A549 (cell line): ENCODE results near the gene SH2B2. TPM values are rescaled to one million over a fixed set of nuclear protein-coding genes. Genes with fewer than 3 reads are reported as not detected.

Experiments
- ATAC-seq, 2 experiments: fragments of 200-7000 bp in 1 of 2; fragments of >200 bp in 1 of 2; cut with Nextera tagmentation in 1 of 2; cut with Tn5 transposase in 1 of 2; 3 replicates each; pipeline versions ENCODE4 v1.8.0 to v1.9.1; 2018 to 2020; ENCODE audit warnings: mild to moderate bottlenecking in 1 of 2, moderate library complexity in 1 of 2
- CTCF ChIA-PET: fragments of 300-600 bp; sonication (Branson Sonifier 250); formaldehyde crosslinking; extraction: SDS; loops from one replicate; lab custom pipeline; 2021; ENCODE audit warnings: antibody characterized with exemption, inconsistent platforms; lab: Yijun Ruan, JAX
- POLR2A ChIA-PET: fragments of 350-600 bp; formaldehyde crosslinking; extraction: SDS; loops from one replicate; lab custom pipeline; 2021; ENCODE audit warnings: antibody characterized with exemption, inconsistent platforms; lab: Yijun Ruan, JAX
- DNase-seq, 2 experiments: peaks; one replicate each; pipeline versions ENCODE4 v3.0.0 to v3.0.0-alpha.2; 2011 to 2016; ENCODE audit warnings: low read depth in 1 of 2, low spot score in 1 of 2
- FAIRE-seq: peaks from 2 replicates; lab custom pipeline; 2011; peaks lifted over from hg19 to GRCh38; lab: Jason Lieb, UNC
- H3K27ac ChIP-seq, 2 experiments: fragments of >200 bp; sonication (Bioruptor Twin); formaldehyde crosslinking; 3 replicates each; pipeline ENCODE4 v1.5.1; 2016 to 2017
- H3K4me1 ChIP-seq: fragments of >200 bp; sonication (Bioruptor Twin); formaldehyde crosslinking; 3 replicates; pipeline ENCODE4 v1.6.1; 2016
- H3K4me2 ChIP-seq: fragments of >200 bp; sonication (Bioruptor Twin); formaldehyde crosslinking; 3 replicates; pipeline ENCODE4 v1.6.1; 2016
- H3K4me3 ChIP-seq: fragments of >200 bp; sonication (Bioruptor Twin); formaldehyde crosslinking; 3 replicates; pipeline ENCODE4 v1.5.1; 2016
- H3K9me3 ChIP-seq: fragments of >200 bp; sonication (Bioruptor Twin); formaldehyde crosslinking; 3 replicates; pipeline ENCODE4 v1.6.1; 2016
- BHLHE40 ChIP-seq: IDR thresholded peaks from 2 replicates; pipeline ENCODE4 v1.6.1; 2012; ENCODE audit warnings: low read depth, low read length, inconsistent platforms
- FOXS1 ChIP-seq: fragments of 250-450 bp; sonication (Bioruptor Pico); IDR thresholded peaks from 2 replicates; pipeline ENCODE4 v1.5.0; 2020; ENCODE audit warnings: mild to moderate bottlenecking, moderate library complexity
- HEYL ChIP-seq: fragments of 250-450 bp; sonication (Bioruptor Pico); IDR thresholded peaks from 2 replicates; pipeline ENCODE4 v1.8.0; 2021; ENCODE audit warnings: mild to moderate bottlenecking, moderate library complexity
- HOXB13 ChIP-seq: fragments of 250-450 bp; sonication (Bioruptor Pico); IDR thresholded peaks from 2 replicates; pipeline ENCODE4 v1.5.0; 2020; ENCODE audit warnings: low read depth, mild to moderate bottlenecking, moderate library complexity
- HOXB5 ChIP-seq: fragments of 250-450 bp; sonication (Bioruptor Pico); IDR thresholded peaks from 2 replicates; pipeline ENCODE4 v1.5.0; 2020; ENCODE audit warnings: mild to moderate bottlenecking, moderate library complexity
- JUNB ChIP-seq: fragments of >200 bp; sonication (Bioruptor Twin); formaldehyde crosslinking; IDR thresholded peaks from 2 replicates; pipeline ENCODE4 v1.6.1; 2016
- KDM1A ChIP-seq: fragments of 200-600 bp; sonication (generic); IDR thresholded peaks from 2 replicates; pipeline ENCODE4 v1.6.1; 2016; ENCODE audit warnings: low read depth, mild to moderate bottlenecking
- MAFK ChIP-seq: fragments of 450-650 bp; IDR thresholded peaks from 2 replicates; pipeline ENCODE4 v1.6.1; 2014; ENCODE audit not compliant: partially characterized antibody
- POLR2A ChIP-seq: IDR thresholded peaks from 2 replicates; pipeline ENCODE4 v1.6.1; 2012; ENCODE audit warnings: mild to moderate bottlenecking, low read length
- POLR2AphosphoS2 ChIP-seq: conservative IDR thresholded peaks from 2 replicates; pipeline ENCODE4 v1.6.1; 2012; ENCODE audit warnings: low read length, improper control_type of control experiment, inconsistent platforms
- RAD21 ChIP-seq, 2 experiments: fragments of >200 bp in 1 of 2; sonication (Bioruptor Twin) in 1 of 2; formaldehyde crosslinking in 1 of 2; IDR thresholded peaks in 1 of 2; conservative IDR thresholded peaks in 1 of 2; 2 replicates in 1 of 2; 3 replicates in 1 of 2; pipeline ENCODE4 v1.6.1; 2012 to 2018; ENCODE audit warnings: inconsistent platforms in 1 of 2
- RCOR1 ChIP-seq: fragments of 150-350 bp; IDR thresholded peaks from 2 replicates; pipeline ENCODE4 v1.6.1; 2014; ENCODE audit warnings: antibody characterized with exemption, low read length, low read depth
- TFCP2L1 ChIP-seq: fragments of 250-450 bp; sonication (Bioruptor Pico); IDR thresholded peaks from 2 replicates; pipeline ENCODE4 v1.5.0; 2021; ENCODE audit warnings: mild to moderate bottlenecking
- ZC3H11A ChIP-seq: fragments of 450-650 bp; IDR thresholded peaks from 2 replicates; pipeline ENCODE4 v1.6.1; 2014; ENCODE audit warnings: antibody characterized with exemption, mild to moderate bottlenecking
- WGBS: methylation state at CpG from one replicate; pipeline ENCODE4 v1.1.6; 2017; ENCODE audit errors: missing lambda C conversion rate; 5-methylcytosine and 5-hydroxymethylcytosine counted together
- polyA plus RNA-seq, 4 experiments: library from polyadenylated mRNA; depleted of rRNA in 3 of 4; stranded (reverse); fragments of >200 nt; fragmentation: RNase III in 1 of 4; extraction: RNeasy Plus Mini Kit Qiagen cat#74134 plus additional on column Dnase treatment in 1 of 4; gene quantifications; 2 replicates in 3 of 4; 3 replicates in 1 of 4; pipeline ENCODE4 v1.2.3, GENCODE V29; 2011 to 2017
- TF ChIP-seq, protein P1 (sequence below): fragments of 250-450 bp; sonication (Bioruptor Pico); IDR thresholded peaks from 2 replicates; pipeline ENCODE4 v1.5.0; 2021; ENCODE audit warnings: mild to moderate bottlenecking, moderate library complexity, borderline replicate concordance
- TF ChIP-seq, protein P2 (sequence below): fragments of 250-450 bp; sonication (Bioruptor Pico); IDR thresholded peaks from 2 replicates; pipeline ENCODE4 v1.5.0; 2020; ENCODE audit warnings: low read depth, mild to moderate bottlenecking, moderate library complexity
- TF ChIP-seq, protein P3 (sequence below): fragments of 450-650 bp; IDR thresholded peaks from 2 replicates; pipeline ENCODE4 v1.6.1; 2014; ENCODE audit warnings: antibody characterized with exemption

The SH2B2 gene
- polyA plus RNA-seq, 2 of the 4 experiments (the other 2 are of a cell fraction) = 1.1 to 2.3 TPM

DNA sequence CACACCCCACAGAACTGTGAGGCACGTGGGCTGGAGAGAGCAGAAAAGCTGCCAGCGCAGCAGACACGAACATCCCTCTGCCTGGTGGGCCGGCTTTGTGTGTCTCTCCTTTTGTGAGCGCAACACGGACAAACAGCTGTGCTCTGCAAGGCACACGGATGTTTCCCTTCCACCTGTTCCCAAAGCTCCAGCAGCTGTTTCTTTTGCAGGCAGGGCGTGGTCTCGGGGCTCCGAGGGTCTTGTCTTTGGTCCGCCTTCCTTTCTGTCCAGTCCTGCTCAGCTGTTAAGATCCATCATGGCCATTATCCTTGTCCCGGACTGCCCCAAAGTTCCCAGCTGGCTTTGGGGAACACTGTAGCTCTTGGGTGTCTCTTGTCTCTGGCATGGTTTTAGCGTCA lies 32.7 kb upstream of the SH2B2 start (continued):
- TF ChIP-seq, protein P1, sequence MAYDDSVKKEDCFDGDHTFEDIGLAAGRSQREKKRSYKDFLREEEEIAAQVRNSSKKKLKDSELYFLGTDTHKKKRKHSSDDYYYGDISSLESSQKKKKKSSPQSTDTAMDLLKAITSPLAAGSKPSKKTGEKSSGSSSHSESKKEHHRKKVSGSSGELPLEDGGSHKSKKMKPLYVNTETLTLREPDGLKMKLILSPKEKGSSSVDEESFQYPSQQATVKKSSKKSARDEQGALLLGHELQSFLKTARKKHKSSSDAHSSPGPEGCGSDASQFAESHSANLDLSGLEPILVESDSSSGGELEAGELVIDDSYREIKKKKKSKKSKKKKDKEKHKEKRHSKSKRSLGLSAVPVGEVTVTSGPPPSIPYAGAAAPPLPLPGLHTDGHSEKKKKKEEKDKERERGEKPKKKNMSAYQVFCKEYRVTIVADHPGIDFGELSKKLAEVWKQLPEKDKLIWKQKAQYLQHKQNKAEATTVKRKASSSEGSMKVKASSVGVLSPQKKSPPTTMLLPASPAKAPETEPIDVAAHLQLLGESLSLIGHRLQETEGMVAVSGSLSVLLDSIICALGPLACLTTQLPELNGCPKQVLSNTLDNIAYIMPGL = no peak

DNA sequence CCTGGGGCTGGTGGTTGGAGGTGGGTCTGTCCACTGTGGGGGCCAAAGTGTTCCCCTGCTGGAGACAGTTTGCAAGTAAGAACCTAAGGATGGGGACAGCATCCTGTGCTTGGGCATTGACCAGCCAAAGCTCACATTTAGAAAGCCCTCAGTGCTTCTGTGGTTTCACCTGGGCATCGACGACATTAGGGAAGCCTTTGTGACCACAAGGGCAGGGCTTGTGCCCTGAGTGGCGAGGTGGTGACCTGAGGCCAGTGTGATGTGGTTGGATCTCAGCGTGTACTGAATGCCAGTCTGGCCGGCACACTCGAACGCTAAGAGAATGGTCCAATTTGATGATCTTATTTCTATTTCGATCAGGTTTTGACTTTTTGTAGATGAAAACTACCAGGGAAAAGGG lies 32.1 kb upstream of the SH2B2 start:
- WGBS = 91% methylated on average over 8 of the region's 8 CpGs
- Histone ChIP-seq H3K9me3 (no peaks in the 10 kb centered on the region), H3K4me1 (no peaks in the 10 kb centered on the region), H3K27ac (no peak overlapping the region), H3K4me3 (no peak overlapping the region), H3K4me2 (no peak overlapping the region)
- no peak for DNase-seq
- no peak for FAIRE-seq
- TF ChIP-seq RAD21 (conservative IDR thresholded peaks at IDR 0.05 in 1 of 2, IDR thresholded peaks at IDR 0.05 in 1 of 2) = no peak
- no peak for TF ChIP-seq TFCP2L1 (CRISPR knock-in tag)
- TF ChIP-seq HEYL (CRISPR knock-in tag) = no peak
- no peak for TF ChIP-seq HOXB5
- TF ChIP-seq JUNB = no peak
- TF ChIP-seq POLR2A = no peak
- no peak for TF ChIP-seq POLR2AphosphoS2
- TF ChIP-seq KDM1A = no peak
- ChIA-PET POLR2A (interaction anchor here (0.6 kb wide), 1 partner anchor 702 kb away, joined by 3 read pairs; no protein-coding TSS in a partner anchor), CTCF (interaction anchor here (0.9 to 7.5 kb wide), 4 partner anchors 11 to 711 kb away, joined by 4 to 47 read pairs (median 8); no protein-coding TSS in a partner anchor)
- no peak for ATAC-seq

DNA sequence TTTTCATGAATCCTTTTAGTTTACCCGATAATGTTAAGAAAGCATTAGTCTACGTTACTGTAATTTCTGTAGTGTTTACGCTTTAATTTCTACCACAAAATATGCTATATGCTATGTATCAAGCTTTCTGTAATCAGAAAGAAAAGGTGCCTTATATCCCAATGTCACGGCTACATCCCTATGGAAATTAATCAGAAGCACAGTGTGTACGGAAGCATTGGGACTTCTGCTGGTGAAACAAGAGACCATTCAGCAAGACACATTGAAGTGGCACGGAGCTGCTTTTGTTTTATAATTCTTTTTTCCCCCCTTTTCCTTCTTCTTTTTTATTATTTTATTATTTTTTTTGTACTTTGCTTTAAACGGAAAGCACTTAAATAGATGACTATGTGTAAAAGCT lies 31.2 kb upstream of the SH2B2 start:
- CTCF ChIA-PET = interaction anchor here (0.7 to 7.5 kb wide), 7 partner anchors 17 to 719 kb away, joined by 3 to 47 read pairs (median 4); no protein-coding TSS in a partner anchor
- H3K27ac ChIP-seq = no peak overlapping the region
- no peak for ATAC-seq
- no peaks in the 10 kb centered on the region for H3K4me1 ChIP-seq
- DNase-seq = no peak
- 93% methylated on average over 7 of the region's 7 CpGs for WGBS
- H3K9me3 ChIP-seq = no peaks in the 10 kb centered on the region
- POLR2A ChIA-PET = no interaction called here
- TF ChIP-seq MAFK = no peak
- TF ChIP-seq, protein P2, sequence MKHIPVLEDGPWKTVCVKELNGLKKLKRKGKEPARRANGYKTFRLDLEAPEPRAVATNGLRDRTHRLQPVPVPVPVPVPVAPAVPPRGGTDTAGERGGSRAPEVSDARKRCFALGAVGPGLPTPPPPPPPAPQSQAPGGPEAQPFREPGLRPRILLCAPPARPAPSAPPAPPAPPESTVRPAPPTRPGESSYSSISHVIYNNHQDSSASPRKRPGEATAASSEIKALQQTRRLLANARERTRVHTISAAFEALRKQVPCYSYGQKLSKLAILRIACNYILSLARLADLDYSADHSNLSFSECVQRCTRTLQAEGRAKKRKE (CRISPR knock-in tag) = no peak
- no peak for TF ChIP-seq FOXS1
- no peak for TF ChIP-seq JUNB
- TF ChIP-seq, protein P1 = no peak
- TF ChIP-seq RCOR1 = no peak
- TF ChIP-seq HOXB13 = no peak
- no peak for TF ChIP-seq ZC3H11A
- no peak for TF ChIP-seq HEYL (CRISPR knock-in tag)
- TF ChIP-seq, protein P3, sequence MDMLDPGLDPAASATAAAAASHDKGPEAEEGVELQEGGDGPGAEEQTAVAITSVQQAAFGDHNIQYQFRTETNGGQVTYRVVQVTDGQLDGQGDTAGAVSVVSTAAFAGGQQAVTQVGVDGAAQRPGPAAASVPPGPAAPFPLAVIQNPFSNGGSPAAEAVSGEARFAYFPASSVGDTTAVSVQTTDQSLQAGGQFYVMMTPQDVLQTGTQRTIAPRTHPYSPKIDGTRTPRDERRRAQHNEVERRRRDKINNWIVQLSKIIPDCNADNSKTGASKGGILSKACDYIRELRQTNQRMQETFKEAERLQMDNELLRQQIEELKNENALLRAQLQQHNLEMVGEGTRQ = no peak
- no peak for TF ChIP-seq BHLHE40
- no peak overlapping the region for H3K4me2 ChIP-seq
- H3K4me3 ChIP-seq = no peak overlapping the region
- FAIRE-seq = no peak
